ENCODE data around the gene GABARAPL2. TPM values are rescaled to one million over a fixed set of nuclear protein-coding genes. Genes with fewer than 3 reads are reported as not detected.
"Not testable (repeated sequence)": the region's sequence is repeated elsewhere in the genome, so short reads cannot be mapped to it uniquely, and the experiment has no call there.

GABARAPL2 gene
- total RNA-seq, 1 experiment from 2014 or later, result 56.2 TPM

DNA sequence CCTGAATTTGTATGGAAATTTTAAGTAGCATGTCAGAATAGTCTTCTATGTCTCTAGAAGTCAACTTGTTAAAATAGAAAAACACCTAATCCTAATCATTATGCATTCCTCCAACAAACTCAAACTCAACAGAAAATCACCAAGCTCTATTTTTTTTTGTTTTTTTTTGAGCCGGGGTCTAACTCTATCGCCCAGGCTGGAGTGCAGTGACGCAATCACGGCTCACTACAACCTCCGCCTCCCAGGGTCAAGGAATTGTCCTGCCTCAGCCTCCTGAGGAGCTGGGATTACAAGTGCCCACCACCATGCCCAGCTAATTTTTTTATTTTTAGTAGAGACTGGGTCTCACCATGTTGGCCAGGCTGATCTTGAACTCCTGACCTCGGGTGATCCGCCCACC, 19.9 kb upstream of the GABARAPL2 start:
- no peak overlapping the region for H3K4me3 ChIP-seq (ENCODE audit: low read depth in 2 of 2, low read length in 2 of 2)
- POLR2A ChIA-PET, result no interaction called here
- no peak overlapping the region for H3K27ac ChIP-seq (ENCODE audit: low read length)
- intact Hi-C loops (cut with micrococcal nuclease; ENCODE audit: unreplicated experiment), result no loop called here
- in situ Hi-C loops (cut with HindIII; ENCODE audit: low pct_unique_long_range_greater_than_20kb, low sequenced_read_pairs), result no loop called here
- BruUV-seq (replicated peaks), result no TSS peak
- H3K36me3 ChIP-seq (ENCODE audit: control insufficient read depth, insufficient read depth, low read length), result no peaks in the 10 kb centered on the region
- H3K4me1 ChIP-seq (ENCODE audit: control insufficient read depth, insufficient read depth, low read length), result no peaks in the 10 kb centered on the region
- H3K27me3 ChIP-seq (ENCODE audit: control insufficient read depth, insufficient read depth, low read length), result no peaks in the 10 kb centered on the region
- ATAC-seq (no peak), DNase-seq (ENCODE audit: low read depth, low spot score) (no peak)
- CTCF ChIA-PET, result no interaction called here
- H3K9me3 ChIP-seq (ENCODE audit: control insufficient read depth, insufficient read depth, low read depth, low read length), result no peaks in the 10 kb centered on the region
- TF ChIP-seq, protein P1, sequence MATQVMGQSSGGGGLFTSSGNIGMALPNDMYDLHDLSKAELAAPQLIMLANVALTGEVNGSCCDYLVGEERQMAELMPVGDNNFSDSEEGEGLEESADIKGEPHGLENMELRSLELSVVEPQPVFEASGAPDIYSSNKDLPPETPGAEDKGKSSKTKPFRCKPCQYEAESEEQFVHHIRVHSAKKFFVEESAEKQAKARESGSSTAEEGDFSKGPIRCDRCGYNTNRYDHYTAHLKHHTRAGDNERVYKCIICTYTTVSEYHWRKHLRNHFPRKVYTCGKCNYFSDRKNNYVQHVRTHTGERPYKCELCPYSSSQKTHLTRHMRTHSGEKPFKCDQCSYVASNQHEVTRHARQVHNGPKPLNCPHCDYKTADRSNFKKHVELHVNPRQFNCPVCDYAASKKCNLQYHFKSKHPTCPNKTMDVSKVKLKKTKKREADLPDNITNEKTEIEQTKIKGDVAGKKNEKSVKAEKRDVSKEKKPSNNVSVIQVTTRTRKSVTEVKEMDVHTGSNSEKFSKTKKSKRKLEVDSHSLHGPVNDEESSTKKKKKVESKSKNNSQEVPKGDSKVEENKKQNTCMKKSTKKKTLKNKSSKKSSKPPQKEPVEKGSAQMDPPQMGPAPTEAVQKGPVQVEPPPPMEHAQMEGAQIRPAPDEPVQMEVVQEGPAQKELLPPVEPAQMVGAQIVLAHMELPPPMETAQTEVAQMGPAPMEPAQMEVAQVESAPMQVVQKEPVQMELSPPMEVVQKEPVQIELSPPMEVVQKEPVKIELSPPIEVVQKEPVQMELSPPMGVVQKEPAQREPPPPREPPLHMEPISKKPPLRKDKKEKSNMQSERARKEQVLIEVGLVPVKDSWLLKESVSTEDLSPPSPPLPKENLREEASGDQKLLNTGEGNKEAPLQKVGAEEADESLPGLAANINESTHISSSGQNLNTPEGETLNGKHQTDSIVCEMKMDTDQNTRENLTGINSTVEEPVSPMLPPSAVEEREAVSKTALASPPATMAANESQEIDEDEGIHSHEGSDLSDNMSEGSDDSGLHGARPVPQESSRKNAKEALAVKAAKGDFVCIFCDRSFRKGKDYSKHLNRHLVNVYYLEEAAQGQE (IDR thresholded peaks at IDR 0.05; ENCODE audit: insufficient read depth in 1 of 2, low read depth in 2 of 2, low read length in 1 of 2), result no peak
- TF ChIP-seq SIN3A (IDR thresholded peaks at IDR 0.05; ENCODE audit: borderline replicate concordance, insufficient read depth, low read depth, low read length), result no peak
- TF ChIP-seq, protein P2, sequence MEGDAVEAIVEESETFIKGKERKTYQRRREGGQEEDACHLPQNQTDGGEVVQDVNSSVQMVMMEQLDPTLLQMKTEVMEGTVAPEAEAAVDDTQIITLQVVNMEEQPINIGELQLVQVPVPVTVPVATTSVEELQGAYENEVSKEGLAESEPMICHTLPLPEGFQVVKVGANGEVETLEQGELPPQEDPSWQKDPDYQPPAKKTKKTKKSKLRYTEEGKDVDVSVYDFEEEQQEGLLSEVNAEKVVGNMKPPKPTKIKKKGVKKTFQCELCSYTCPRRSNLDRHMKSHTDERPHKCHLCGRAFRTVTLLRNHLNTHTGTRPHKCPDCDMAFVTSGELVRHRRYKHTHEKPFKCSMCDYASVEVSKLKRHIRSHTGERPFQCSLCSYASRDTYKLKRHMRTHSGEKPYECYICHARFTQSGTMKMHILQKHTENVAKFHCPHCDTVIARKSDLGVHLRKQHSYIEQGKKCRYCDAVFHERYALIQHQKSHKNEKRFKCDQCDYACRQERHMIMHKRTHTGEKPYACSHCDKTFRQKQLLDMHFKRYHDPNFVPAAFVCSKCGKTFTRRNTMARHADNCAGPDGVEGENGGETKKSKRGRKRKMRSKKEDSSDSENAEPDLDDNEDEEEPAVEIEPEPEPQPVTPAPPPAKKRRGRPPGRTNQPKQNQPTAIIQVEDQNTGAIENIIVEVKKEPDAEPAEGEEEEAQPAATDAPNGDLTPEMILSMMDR (IDR thresholded peaks at IDR 0.05), result no peak
- TF ChIP-seq POLR2AphosphoS5 (IDR thresholded peaks at IDR 0.05; ENCODE audit: low read depth, low read length), result no peak
- TF ChIP-seq TCF7L2 (IDR thresholded peaks at IDR 0.05; ENCODE audit: low read depth, low read length), result no peak

DNA sequence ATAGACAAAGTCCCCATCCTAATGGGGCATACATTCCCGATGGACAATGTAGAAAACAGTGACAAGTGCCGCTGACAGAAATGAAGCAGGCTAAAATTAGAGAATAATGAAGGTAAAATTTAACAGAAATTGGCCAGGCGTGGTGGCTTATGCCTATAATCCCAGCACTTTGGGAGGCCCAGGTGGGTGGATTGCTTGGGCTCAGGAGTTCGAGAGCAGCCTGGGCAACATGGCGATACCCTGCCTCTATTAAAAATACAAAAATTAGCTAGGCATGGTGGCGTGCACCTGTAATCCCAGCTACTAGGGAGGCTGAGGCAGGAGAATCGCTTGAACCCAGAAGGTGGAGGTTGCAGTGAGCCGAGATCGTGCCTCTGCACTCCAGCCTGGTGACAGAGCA, 17.7 kb upstream of the GABARAPL2 start:
- ATAC-seq; H3K4me3 ChIP-seq (ENCODE audit: low read depth in 2 of 2, low read length in 2 of 2); H3K36me3 ChIP-seq (ENCODE audit: control insufficient read depth, insufficient read depth, low read length); H3K9me3 ChIP-seq (ENCODE audit: control insufficient read depth, insufficient read depth, low read depth, low read length); H3K27ac ChIP-seq (ENCODE audit: low read length); DNase-seq (ENCODE audit: low read depth, low spot score); H3K27me3 ChIP-seq (ENCODE audit: control insufficient read depth, insufficient read depth, low read length); POLR2A ChIA-PET; in situ Hi-C loops (cut with HindIII; ENCODE audit: low pct_unique_long_range_greater_than_20kb, low sequenced_read_pairs); BruUV-seq (replicated peaks); H3K4me1 ChIP-seq (ENCODE audit: control insufficient read depth, insufficient read depth, low read length); CTCF ChIA-PET; intact Hi-C loops (cut with micrococcal nuclease; ENCODE audit: unreplicated experiment): not testable (repeated sequence)

DNA sequence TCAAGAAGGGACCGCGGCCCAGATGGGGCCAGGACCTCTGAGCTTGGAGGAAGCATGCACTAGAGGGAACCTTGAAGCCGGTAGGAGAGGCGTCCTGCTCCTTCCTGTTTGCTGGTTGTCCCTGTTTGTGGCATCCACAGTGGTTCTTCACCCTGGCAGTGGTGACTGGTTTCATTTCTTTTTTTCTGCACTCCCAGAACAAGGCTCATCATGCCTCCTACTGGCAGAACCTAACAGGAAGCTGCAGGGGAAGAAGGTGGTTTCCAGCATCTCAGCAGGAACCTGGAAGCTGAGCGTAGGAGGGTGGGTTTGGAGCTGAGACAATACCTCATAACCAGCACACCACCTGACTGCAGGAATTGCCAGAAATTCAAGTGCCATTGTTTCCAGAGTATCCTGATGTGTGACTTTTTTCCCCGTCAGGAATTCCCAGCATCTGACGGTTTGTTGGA, 15.9 kb upstream of the GABARAPL2 start:
- no peaks in the 10 kb centered on the region for H3K4me1 ChIP-seq (ENCODE audit: control insufficient read depth, insufficient read depth, low read length)
- intact Hi-C loops (cut with micrococcal nuclease; ENCODE audit: unreplicated experiment), result loop anchor here (10.0 kb wide), 1 partner anchor 75 kb away; no protein-coding TSS in a partner anchor
- TF ChIP-seq, protein P2 (IDR thresholded peaks at IDR 0.05), result peak; percentile 66
- TF ChIP-seq POLR2AphosphoS5 (IDR thresholded peaks at IDR 0.05; ENCODE audit: low read depth, low read length), result no peak
- in situ Hi-C loops (cut with HindIII; ENCODE audit: low pct_unique_long_range_greater_than_20kb, low sequenced_read_pairs), result no loop called here
- ATAC-seq, result peak; percentile 69
- BruUV-seq (replicated peaks), result no TSS peak
- POLR2A ChIA-PET, result no interaction called here
- no peaks in the 10 kb centered on the region for H3K27me3 ChIP-seq (ENCODE audit: control insufficient read depth, insufficient read depth, low read length)
- no peaks in the 10 kb centered on the region for H3K36me3 ChIP-seq (ENCODE audit: control insufficient read depth, insufficient read depth, low read length)
- H3K9me3 ChIP-seq (ENCODE audit: control insufficient read depth, insufficient read depth, low read depth, low read length), result no peaks in the 10 kb centered on the region
- peak overlapping the region in 1 of 2 experiments; percentile 30; a peak in 1 of 4 replicates for H3K4me3 ChIP-seq (ENCODE audit: low read depth in 2 of 2, low read length in 2 of 2)
- no peak overlapping the region; the same call in 1 of the 2 replicates for H3K27ac ChIP-seq (ENCODE audit: low read length)
- CTCF ChIA-PET, result interaction anchor here (0.7 to 0.9 kb wide), 4 partner anchors 29 to 80 kb away, joined by 3 to 5 read pairs (median 4); no protein-coding TSS in a partner anchor
- no peak for DNase-seq (ENCODE audit: low read depth, low spot score)

Data from Panc1 (cell line).